ENCODE results near the gene PLA2G2C.
A peak's percentile ranks its signal among the peaks of the same experiment; 100 is the strongest.

The PLA2G2C gene

DNA sequence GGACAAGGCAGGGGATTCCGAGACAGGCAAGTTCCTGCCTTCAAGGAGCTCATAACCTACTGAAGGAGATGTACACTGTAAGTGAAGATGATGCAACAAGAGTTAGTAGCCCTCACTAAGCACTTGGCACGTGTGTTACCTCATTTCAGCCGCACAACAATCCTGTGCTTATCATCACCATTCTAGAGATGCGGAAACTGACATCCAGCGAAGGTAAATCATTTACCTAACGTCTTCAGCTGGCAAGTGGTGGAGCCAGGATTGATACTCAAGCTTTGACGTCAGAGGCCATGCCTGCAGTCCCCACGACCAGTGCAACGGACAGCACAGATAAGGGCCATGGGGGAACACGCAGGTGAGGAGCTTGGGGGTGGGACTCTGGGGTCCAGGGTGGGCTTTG is 3.3 kb downstream of the PLA2G2C start:
- DNase-seq: no peak

DNA sequence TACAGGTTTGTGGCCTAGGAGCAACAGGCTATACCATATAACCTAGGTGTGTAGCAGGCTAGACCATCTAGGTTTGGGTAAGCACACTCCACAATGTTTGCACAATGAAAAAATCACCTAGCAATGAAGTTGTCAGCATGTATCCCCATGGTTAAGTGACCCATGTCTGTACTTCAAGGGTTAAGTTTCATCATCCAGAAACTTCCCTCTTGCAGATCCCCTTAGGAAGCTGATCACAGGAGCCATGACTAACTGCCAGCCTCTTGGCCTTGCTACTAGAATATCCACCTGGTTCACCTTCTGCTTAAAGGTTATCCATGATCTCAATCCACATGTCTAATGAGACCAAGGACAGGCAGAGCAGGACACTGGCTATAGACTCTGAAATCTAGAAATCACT is 3.9 kb downstream of the PLA2G2C start:
- DNase-seq: no peak

- no peak for DNase-seq
These were observed 5.5 kb downstream of the PLA2G2C start for GRCh38 chr1:20180844-20181207.

GRCh38 chr1:20180129-20180843 is 6.0 kb downstream of the PLA2G2C start:
- no peak for DNase-seq

DNA sequence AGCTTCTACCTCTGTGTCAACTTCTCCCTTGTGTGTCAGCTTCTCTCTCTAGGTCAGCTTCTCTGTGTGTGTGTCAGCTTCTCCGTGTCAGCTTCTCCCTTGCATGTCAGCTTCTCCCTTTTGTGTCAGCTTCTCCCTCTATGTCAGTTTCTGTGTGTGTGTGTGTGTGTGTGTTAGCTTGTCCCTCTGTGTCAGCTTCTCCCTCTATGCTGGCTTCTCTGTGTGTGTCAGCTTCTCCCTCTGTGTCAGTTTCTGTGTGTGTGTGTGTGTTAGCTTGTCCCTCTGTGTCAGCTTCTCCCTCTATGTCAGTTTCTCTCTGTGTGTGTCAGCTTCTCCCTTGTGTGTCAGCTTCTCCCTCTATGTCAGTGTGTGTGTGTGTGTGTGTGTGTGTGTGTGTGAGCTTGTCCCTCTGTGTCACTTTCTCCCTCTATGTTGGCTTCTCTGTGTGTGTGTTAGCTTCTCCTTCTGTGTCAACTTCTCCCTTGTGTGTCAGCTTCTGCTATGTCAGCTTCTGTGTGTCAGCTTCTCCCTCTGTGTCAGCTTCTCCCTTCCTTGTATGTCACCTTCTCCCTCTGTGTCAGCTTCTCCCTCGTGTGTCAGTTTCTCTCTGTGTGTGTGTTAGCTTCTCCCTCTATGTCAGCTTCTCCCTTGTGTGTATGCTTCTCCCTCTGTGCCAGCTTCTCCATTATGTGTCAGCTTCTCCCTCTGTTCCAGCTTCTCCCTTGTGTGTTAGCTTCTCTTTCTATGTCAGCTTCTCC is 6.8 kb downstream of the PLA2G2C start:
- DNase-seq: no peak

GRCh38 chr1:20178634-20179370 is 7.5 kb downstream of the PLA2G2C start:
- DNase-seq: peak in 1 of 2 donors; percentile 13

DNA sequence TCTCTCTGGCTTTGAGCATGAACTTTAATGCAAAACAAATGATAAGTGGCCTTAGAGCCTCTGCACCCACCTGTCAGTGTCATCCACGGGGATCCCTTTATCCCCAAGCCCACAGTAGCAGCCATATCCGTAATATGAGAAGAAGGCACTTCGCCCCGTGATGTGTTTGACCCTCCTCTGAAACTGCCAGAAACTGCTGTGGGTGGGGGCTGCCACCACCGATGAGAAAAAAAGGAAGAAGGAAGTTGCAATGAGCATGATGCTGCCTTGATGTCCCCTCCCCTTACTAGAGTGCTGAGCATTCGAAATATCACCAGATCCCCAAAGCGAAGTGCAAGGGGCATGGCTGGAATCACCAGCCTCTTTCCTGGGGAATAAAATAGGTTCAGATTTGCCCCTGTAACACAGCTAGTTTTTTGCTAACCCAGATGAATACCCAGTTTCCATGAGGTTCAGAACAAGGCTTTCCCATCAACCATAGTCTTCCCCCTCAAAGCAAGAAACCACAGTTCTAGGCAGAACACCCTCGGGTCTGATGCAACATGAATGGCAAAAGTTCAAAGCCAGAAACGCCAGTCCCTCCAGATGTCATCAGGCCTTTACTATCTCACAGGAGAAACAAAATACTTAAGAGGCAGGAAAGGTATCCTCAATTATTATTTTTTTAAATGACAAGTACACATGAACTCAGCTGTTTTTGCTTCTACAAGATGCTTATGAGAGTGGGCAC is 11.2 kb downstream of the PLA2G2C start:
- no peak for DNase-seq

GRCh38 chr1:20172033-20172590 is 14.2 kb downstream of the PLA2G2C start:
- no peak for DNase-seq

DNA sequence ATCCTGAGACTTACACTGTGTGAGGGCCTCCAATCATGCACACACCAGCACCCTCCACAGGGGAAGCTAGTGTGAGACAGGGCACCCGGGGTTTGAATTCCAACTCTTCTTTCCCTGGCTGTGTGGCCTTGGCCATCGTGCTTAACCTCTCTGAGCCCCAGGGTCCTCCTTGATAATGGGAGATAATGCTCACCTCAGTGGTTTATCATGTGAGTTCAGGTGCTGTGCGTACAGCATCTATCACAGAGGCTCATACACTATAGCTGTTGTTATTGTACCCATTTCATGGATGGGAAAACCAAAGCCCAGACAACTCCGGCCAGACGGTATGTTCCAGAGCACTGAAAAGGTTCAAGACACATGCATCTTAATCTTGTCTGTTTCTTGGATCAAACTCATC is 16.4 kb downstream of the PLA2G2C start:
- no peak for DNase-seq

DNA sequence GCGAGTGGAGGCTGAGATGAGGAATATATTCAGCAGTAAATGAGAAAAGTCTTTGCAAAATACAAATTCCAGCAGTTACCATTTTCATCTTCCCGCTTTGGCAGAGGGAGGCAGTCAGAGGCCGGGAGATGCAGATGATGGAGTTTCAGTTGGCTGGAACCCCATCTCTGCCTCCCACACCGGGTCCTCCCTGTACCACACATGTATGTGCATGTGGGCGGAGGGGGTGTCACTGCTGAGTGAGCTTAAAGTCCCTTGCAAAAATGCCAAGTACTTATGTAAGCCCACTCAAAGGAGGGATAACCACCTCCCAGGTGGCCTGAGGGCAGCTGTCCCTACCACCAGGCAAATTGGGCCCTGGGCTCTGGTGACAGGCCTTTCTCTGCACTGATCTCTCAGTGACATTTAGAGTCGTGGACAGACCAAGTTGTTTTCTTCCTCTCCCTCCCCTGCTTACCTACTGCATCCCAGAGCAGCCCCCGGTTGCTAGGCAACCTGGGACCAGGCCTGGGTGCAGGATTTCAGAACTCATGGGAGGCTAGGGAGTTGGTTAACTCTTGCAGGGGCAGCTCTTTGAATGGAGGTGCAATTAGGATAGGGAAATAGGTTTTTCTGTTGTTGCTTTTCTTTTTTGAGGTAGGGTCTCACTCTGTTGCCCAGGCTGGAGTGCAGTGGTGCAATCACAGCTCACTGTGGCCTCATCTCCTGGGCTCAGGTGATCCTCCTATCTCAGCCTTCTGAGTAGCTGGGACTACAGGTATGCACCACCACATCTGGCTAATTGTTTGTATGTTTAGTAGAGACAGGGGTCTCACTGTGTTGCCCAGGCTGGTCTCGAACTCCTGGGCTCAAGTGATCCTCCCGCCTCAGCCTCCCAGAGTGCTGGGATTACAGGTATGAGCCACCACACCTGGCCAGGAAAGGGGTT is 17.5 kb downstream of the PLA2G2C start:
- DNase-seq: no peak

DNA sequence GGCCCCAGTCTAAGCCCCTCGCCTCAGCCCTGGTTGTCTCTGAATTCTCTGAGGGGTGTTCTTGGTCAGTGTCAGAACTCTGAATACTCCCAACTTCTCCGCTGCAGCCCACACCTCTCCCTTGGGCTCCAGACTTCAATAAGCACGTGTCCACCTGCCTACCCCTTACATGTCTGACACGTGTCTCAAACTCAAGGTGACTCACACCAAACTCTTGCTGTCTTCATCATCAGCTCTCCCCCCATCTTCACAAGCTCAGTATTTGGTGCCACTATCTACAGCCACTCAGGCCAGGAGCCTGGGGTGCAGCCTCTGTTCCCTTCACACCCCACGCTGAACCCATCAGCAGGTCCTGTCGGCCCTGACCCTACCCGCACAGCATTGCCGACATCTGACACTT is 19.2 kb downstream of the PLA2G2C start:
- DNase-seq: no peak

DNA sequence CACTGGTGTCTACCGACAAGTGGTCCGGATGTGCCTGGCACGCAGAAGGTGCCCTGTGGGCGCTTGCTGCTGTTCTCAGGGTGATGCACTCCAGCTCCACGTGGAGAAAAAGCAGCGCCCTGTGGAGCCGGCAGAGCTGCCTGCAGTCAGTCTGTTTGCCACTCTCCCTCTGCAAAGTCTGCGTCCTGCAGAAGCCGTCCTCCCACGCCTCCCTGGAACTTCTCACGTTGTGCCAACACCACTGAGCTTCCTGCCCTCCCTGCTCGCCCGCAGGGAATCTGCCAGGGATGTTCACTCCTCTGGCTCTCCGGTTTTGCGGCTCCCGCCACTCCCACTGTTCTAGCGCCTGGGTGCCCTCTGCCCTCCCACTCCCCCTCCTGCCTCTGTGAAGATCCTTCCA is 20.3 kb downstream of the PLA2G2C start:
- DNase-seq: no peak

DNA sequence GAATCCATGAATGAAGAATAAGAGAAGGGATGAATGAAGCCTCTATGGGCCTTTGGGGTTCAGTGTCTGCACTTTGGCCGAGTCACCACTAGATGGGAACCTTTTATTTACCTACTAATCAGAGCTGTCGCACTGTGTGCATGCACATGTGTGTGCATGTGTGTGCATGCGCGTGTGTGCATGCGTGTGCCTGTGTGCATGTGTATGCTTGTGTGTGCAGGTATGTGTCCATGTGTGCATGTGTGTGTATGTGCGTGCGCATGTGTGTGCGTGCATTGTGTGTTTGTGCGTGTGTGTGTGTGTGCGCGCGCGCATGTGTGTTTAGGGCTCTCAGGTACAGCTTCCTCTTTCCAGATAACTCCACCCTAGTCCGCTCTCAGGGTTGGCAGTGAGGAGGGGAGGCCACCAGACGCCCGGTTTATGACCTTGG is 20.8 kb downstream of the PLA2G2C start:
- DNase-seq: no peak

- no peak for DNase-seq
These were observed 21.6 kb downstream of the PLA2G2C start for GRCh38 chr1:20164694-20165202.

- no peak for DNase-seq
These were observed 26.3 kb downstream of the PLA2G2C start for GRCh38 chr1:20160034-20160433.

- no peak for DNase-seq
These were observed 27.8 kb downstream of the PLA2G2C start for GRCh38 chr1:20158358-20159070.

DNA sequence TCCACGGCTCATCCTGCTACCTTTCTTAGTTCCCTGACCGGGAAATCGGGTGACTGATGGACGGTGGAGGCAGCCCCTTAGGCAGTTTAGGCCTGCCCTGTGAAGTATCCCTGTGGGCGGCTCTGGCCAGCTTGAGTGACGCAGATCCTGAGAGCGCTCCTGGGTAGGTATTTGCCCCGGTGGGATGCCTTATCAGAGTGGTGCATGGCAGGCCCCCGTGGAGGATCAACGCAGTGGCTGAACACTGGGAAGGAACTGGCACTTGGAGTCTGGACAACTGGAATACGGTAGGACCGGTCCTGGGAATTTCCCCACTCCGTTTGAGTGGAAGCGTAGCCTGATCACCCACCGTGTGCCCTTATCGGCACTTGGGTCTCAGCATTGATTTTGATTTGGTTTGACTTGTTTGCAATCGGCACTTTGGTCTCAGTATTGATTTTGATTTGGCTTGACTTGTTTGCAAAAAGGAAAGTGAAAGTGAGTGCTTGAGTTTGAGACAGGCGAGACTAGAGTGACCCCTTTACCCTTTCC is 32.0 kb downstream of the PLA2G2C start:
- no peak for DNase-seq

- peak in 1 of 2 donors; percentile 19 for DNase-seq
These were observed 33.3 kb downstream of the PLA2G2C start for GRCh38 chr1:20153000-20153418.

DNA sequence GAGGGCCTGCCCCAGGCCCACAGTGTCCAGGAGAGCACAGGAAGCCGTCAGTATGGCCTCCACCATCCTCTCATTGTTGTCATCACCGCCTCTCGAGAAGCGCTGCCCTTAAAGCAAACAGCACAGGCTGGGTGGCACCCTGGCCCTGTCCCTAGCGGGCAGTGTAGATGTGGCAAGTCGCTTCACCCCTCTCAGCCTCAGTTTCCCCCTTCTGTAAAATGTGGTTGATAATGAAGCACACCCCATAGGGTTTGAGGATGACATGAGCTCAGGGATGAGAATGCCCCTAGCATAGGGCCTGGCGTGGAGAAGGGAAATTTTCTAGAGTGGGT is 33.8 kb downstream of the PLA2G2C start:
- no peak for DNase-seq

DNA sequence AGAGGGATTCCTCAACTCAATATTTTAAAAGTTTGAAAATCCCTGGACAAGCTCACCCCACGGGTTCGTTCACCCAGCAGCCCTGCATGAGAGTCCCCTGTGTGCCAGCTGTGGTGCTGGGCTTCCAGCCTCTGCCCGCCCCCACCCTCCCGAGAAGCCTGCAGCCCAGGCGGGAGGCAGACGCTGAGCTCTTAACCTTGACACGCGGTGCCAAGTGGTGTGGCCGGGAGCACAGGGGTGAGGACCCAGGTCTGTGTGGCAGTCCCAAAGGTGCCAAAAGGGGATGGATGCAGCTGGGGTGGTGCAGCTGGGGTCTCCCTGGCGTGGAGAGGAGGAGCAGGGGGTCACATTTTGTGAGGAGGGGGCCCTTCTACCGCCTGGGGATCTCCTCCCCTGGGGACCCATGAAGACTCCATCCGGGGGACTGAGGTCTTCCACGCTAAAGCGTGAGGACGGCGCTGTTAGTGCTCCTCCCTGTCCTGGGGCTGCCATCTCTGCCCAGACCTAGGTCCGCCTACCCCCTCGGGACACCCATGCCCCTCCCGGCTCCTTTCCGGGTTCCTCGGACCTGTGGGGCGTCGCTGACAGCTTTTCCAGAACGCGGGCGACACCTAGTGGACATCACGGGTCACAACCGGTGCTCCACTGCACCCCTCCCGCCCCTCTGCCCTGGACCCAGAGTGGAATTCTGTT is 34.3 kb downstream of the PLA2G2C start:
- peak; percentile 78 to 80 for DNase-seq

Data from CD4-positive, alpha-beta T cell treated with Interferon alpha-2 for 1 hour (primary cell).